NCI-H774 (cell line): ENCODE data around the gene TBCD.
A peak's percentile ranks its signal among the peaks of the same experiment; 100 is the strongest.
"Not testable (repeated sequence)": the region's sequence is repeated elsewhere in the genome, so short reads cannot be mapped to it uniquely, and the experiment has no call there.

Experiments used
- DNase-seq: peaks from one replicate; lab custom pipeline; 2025; lab: John Stamatoyannopoulos, UW

The TBCD gene

DNA sequence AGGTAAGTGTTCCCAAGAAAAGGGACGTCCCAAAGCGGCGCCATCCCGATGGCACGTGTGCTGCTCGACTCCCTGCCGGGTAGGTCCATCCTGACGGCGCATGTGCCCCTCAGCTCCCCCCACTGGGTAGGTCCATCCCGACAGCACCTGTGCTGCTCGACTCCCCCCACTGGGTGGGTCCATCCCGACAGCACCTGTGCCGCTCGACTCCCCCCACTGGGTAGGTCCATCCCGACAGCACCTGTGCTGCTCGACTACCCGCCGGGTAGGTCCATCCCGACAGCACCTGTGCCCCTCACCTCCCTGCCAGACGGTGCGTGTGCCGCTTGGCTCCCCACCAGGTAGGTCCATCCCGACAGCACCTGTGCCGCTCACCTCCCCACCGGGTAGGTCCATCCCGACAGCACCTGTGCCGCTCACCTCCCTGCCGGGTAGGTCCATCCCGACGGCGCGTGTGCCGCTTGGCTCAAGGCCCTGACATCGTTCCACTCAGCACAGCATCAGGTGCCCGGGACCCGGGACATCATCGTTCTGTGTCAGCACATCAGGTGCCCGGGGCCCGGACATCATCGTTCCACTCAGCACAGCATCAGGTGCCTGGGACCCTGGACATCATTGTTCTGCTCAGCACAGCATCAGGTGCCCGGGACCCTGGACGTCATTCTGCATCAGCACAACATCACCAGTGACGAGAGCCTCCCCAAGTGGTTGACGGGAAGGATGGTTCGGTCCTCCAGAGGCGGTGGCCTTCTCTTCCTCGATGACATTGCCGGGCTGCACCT lies 22.2 kb upstream of the TBCD start:
- no peak for DNase-seq

DNA sequence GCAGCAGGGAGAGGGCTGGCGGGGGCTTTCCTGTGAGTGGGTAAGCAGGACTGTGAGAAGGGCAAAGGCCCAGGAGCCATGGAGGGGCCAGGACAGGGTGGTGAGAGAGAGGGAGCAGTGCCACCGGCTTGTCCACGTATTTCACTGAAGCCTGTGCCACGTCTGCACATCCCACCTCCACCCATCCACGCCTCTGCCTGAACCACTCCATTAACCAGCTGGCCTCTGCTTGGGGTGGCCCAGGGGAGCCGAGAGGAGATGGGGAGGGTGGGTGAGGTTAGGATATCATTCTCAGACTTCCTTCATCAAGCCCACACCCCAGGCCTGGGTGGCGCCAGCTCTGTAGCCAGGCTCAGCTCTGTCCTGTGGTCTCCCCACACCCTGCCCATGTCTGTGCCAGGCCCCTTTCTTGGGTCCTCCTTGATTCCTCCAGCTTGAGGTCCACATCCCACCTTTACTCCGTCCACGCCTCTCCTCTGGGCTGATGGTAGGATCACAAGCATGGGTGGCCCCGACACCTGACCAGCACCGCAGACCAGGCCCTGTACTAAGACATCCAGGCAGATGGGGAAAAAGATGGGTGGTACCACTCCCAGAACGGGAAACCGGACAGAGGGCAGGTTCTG lies 19.6 kb upstream of the TBCD start:
- no peak for DNase-seq

DNA sequence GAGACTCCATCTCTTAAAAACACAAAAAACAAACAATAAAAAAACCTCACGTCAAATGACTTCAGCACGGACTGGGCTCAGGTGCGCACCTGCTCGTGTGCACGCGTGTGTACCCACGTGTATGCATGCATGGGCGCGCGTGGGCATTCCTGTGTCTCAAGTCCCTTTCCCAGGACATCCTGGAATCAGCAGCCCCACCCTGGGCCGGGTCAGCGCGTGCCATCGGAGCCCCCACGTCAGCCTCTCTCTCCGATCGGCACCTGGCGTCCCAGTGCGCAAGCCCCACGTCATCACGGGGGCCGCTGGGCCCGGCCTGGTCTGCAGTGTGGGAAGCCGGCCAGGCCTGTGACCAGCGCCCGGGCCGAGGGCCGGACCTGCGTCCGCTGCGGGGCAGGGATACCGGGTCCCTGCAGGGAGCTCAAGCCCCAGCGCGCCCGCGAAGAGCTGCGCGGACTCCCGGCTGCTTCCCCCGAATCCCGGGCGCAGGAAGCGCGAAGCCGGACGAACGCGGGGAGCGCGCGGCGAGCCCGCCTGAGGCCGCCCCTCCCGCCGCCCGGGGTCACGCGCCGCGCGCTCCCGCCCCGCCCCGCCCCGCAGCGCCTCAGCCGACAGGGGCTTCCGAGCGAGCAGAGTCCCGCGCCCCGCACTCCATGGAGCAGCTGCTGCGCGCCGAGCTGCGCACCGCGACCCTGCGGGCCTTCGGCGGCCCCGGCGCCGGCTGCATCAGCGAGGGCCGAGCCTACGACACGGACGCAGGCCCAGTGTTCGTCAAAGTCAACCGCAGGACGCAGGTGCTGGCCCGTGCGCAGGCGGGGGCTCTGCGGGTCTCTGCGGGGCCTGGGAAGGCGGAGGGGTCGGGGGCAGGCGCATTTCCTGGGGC lies 16.6 kb upstream of the TBCD start, which contains the start of gene FN3K:
FN3K (plus strand) TSS at position 629 of the 880 bp plus-strand sequence; CDS start at position 651, 22 bp downstream.
- peak; percentile 86 for DNase-seq

DNA sequence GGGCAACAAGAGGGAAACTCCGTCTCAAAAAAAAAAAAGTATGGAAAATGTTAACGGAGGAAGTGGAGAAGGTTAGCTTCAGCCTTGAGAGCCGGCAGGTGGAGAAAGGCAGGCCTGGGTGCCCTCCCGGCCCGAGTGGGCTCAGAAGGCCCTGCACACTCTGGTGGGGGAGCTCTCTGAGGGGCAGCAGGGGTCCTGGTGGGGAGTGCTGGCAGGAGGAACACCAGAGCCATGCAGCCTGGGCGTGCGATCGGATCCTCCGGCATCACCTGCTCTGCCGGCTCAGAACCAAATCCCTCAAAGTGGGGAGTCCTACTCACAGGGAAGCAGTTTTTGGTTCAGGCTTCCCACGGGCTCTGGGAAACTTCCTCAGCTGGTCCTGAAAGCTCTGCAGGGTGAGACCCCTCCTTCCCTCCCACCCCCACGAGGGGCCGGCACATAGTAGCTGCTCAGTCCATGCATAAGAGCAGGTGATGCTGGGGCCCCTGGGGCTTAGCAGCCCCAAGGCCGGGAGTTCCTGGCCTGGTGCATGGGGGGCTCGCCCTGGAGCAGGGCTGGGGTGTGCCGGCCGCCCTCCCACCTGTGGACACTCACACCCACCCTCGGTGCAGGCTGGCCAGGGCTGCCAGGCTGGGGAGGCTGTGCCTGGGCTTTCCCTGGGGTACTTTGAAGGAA lies 15.2 kb upstream of the TBCD start:
- DNase-seq, result no peak

DNA sequence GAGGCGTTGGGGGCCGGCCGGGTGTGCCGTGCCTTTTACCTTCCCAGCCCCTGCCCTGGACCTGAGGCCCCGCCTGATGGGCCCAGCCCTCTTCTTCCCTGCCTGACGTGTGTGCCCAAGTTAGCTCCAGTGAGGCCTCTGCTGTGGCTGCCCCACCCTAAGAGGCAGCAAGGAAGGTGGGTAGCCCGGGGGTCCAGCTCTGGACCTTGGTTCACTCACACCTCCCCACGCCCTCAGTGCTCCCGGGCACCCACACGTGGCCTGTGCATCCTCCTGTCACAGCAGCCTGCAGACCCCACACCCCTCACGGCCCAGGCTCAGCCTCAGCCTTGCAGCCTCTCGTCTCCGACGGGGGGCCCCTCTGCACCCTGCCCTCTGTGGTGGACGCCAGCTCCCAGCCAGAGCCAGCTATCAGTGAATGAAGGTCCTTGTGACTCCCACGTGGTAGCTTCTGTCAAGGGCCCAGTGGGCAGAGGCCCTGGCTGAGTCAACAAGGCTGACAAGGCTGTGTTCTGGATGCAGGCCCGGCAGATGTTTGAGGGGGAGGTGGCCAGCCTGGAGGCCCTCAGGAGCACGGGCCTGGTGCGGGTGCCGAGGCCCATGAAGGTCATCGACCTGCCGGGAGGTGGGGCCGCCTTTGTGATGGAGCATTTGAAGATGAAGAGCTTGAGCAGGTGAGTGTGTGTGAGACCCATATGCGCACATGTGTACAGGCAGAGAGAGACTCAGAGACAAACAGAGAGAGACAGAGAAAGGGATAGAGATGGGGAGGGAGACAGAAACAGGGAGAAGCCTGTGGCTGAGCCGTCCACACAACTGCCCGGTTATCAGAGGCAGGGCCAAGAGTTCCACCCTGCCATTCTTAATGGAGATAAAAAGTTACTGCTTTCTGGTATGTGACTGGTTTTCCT lies 13.6 kb upstream of the TBCD start:
- DNase-seq, result no peak

DNA sequence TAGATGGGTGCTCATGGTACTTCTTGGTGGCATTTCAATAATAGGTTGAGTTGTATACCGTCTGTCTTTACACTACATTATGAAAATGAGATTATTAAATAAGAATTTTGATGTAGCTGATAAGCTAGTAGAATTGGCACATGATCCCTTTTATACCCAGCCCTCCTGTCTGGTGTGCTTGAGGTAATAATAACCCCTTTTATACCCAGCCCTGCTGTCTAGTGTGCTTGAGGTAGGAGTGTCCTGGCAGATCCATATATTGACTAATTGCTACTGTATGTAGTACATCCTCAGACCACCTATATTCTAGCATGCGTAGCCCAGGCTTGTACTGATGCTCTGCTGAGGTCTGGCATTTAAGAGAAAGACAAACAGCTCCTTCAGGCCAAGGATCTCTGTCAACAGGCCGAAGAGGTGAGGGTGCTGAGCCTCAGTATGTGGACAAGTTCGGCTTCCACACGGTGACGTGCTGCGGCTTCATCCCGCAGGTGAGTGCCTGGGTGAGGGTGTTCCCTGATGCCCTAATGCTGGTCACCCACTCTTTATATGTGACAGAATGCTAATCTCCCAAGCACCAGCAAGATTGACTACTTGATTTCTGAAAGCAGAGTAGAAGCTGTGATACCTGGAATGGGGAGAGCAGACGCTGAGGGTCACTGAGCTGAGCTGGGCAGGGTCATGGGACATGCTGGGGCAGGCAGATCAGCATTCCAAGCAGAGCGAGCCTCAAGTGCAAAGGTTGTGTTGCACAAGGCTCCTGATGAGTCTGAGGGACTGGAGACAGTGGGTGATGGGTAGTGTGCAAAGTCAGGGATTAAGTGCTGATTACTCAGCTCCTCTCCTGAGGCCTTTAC lies 10.7 kb upstream of the TBCD start:
- DNase-seq, result no peak

DNA sequence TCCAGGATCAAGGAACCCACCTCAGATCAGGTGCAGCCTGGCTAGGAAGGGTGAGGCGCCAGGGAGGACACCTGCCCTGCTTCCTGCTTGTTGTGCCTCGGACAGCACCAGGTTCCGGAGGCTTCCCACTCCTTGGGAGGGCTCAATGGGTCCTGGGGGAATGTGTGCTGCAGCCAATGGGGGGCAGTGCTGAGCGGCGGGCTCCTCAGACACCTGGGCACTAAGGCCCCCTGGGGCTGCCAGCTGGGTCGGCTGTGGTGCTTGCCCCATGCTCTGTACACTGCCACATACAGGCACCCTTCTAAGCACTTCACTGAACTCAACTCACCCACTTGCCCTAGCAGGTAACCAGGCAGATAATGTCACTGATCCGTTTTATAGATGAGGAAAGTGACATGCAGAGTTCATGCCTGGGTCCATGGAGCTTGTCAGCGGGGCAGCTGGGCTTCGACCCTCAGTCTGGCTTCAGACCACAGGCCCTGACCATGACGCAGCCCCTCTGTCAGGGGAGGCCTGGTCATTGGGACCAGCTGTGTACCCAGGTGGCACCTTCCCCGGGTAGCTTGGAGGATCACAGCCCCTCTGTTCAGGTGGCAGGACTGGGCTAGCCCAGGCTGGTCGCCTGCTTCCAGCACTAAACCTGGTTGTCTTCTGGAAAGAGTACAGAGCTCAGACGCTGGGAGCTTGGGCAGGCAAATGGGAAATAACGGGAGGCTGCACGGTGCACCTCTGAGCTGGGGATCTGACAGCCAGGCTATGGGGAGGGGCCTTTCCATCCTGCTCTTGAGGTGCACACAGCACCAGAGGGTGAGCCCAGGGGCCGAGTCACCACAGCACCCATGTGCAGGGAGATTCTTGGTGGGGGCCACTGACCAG lies 8.3 kb upstream of the TBCD start:
- DNase-seq, result no peak

DNA sequence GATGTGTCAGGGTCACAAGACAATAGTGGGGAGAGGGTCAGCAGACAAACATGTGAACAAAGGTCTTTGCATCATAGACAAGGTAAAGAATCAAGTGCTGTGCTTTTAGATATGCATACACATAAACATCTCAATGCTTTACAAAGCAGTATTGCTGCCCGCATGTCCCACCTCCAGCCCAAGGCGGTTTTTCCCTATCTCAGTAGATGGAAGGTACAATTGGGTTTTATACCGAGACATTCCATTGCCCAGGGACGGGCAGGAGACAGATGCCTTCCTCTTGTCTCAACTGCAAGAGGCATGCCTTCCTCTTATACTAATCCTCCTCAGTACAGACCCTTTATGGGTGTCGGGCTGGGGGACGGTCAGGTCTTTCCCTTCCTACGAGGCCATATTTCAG lies 7.1 kb upstream of the TBCD start:
- not testable (repeated sequence) for DNase-seq

DNA sequence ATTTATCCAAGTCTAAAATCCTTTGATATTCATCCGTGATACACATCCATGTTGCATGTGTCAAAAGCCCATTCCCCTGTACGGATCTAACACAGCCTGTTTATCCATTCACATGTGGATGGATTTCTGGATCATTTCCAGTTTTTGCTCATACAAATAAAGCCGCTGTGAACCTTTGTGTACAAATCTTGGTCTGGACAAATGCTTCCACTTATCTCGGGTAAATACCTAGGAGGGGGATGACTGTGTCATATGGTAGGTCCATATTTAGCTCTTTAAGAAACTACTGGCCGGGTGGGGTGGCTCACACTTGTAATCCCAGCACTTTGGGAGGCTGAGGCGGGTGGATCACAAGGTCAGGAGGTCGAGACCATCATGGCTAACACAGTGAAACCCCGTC lies 6.3 kb upstream of the TBCD start:
- peak; percentile 52 for DNase-seq

DNA sequence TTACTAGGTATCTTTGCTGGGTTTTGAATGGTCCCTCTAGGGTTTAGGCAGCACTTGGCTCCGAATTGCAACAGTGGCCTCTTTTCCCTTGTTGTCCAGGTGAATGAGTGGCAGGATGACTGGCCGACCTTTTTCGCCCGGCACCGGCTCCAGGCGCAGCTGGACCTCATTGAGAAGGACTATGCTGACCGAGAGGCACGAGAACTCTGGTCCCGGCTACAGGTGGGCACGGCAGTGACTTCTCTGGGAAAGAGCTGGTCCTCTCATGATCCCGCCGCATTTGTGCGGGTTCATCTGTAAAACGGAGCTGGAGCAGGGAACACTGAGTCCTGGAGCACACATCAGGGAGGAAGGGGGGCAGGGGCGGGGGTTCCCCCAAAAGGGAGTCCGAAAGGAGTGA lies 3.1 kb upstream of the TBCD start:
- no peak for DNase-seq

DNA sequence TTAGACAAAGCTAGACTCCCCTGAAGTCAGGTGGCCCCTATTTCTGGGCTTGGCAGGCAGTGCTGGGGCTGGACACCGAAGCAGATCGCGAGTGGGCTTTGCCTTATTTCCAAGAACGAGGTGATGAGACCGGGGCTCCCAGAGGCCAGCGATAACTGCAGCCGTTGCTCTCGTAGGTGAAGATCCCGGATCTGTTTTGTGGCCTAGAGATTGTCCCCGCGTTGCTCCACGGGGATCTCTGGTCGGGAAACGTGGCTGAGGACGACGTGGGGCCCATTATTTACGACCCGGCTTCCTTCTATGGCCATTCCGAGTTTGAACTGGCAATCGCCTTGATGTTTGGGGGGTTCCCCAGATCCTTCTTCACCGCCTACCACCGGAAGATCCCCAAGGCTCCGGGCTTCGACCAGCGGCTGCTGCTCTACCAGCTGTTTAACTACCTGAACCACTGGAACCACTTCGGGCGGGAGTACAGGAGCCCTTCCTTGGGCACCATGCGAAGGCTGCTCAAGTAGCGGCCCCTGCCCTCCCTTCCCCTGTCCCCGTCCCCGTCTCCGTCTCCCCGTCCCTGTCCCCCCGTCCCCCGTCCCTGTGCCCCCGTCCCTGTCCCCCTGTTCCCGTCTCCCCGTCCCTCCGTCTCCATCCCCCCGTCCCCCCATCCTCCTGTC lies 1.5 kb upstream of the TBCD start:
- no peak for DNase-seq

DNA sequence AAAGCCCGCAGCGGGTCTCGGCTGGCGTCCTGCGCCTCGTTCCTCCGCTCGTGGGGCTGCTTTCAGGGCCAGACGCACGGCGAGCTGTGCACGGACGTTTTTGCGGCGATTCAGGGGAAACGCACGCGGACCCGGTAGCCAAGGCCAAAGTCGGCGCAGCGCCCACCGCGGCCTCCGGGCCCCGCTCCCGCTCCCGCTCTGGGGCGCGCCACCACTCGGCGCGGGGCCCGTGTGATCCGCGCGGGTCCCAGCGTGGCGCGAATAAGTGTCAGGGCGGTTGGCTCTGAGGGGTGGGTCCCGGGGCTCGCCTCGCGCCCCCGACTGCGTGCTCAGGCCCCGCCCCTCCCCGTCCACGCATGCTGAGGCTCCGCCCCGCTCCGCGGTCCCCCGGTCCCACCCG lies 694 bp upstream of the TBCD start:
- no peak for DNase-seq

DNA sequence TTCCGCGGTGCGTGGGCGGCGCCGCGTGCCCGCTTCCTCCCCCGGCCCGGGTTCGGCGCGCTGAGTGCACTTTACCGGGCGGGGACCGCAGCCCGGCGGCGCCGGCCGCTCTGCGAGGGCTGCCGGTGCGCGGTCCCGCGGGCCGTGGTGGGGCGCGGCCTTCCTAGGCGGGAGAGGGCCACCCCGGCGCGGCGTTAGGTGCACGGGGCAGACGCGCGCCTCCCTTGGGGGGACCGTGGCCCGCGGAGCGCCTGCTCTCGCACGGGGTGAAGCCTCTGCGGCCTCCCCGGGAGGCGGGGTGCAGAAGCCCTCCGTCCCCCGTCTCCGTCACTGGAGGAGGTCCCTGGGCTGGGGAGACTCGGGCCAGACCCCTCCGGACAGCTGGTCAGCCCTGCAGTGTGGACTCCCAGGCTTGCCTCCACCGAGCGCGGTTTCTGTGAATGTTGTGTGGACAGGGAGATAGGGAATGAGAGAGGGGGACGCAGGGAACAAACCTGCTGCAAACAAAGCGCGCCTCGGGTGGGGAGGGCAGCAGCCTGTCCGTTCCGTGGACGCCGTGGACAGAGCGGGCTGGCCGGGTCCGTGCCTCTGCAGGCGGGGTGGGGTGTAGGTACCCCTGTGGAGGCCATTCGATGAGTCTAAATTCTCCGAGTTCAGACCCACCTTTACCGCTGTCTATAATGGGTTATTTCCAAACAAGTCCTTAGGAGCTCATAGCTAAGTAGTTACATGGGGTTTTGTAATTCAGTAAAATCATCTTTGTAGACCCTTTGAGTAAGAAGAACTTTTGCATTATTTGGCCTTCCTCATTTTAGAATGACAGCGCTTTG lies 721 bp downstream of the TBCD start:
- DNase-seq, result no peak

DNA sequence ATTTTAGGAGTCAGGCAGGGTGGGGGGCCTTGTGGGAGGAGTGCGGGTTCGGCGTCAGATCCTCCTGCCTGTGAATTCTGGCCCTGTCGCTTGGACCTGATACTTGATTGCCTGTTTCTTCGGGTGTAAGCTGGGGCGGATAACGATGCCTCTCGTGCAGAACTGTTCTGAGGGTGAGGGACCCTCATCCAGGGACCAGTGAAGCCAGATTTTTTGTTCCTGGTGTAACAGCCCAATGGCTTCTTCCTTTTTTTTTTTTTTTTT lies 1.3 kb downstream of the TBCD start:
- no peak for DNase-seq

DNA sequence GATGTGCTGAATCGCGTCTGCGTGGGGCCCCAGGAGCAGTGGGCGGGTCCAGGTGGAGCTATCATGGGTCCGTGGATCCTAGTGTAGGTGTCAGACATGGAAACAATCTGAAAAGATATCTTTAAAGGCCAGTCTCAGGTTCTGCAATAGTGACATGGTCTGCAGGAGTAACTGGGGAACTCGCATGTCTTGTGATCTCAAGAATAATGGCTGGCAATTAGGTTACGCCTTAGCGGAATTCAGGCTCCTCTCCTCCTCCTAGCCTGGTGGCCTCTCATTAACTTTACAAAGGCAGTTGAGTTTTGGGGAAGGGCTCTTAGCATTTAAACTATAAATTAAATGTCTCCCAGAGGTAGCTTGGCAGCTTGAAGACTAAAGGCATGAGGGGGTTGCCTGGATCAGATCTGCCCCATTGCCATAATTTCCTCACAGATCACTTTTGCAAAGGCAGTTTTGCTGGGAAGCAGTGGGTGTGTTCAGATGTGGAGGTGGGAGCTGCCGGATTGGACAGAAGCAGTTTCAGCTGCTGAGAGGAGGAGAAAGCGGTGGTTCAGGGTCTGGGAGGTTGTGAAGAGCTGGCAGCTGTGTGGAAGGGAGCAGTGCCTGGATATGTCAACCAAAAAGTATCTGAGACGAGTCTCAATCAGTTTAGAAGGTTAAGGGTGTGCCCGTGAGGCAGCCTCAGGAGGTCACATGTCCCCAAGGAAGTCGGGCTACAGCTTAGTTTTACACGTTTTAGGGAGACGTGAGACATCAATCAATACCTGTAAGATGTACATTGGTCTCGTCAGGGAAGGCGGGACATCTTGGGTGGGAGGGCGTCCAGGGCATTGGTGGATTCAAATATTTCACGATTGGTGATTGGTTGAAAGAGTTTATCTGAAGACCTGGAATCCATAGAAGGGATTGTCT lies 2.7 kb downstream of the TBCD start:
- no peak for DNase-seq

DNA sequence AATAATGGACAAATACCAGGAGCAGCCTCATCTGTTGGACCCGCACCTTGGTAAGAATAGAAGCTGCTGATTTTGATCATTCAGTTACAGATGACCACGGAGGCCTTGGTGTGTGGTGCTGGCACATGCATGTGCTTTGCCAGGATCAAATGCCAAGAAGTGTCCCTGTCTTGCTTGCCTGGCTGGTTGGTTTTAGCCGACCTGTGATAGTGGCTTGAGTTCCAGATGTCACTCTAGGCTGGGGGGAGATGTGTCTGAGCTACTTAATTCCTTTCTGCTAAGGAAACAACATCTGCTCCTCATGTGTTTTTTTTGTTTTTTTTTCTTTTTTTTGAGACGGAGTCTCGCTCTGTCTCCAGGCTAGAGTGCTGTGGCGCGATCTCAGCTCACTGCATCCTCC lies 4.3 kb downstream of the TBCD start:
- DNase-seq, result no peak

DNA sequence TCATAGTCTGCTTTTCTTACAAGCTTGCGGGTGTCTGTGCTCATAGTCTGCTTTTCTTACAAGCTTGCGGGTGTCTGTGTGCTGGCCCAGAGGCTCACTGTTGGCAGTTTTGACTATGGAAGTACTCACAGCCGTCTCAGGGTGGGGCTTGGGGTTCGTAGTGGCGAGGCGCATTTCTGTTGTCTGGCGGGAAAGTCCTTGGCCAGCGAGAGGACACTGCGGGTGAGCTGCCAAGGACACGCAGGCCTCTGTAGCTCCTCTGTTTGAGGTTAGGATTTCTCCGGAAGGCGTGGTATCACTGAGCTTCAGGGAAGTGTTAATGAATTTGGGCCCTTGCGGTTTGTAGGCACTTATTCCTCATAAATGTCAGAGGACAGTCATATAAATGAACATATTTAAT lies 13.5 kb downstream of the TBCD start:
- DNase-seq, result no peak
